WERI-Rb-1 (cell line): ENCODE measurements around the gene ZNHIT6.
A peak's percentile ranks its signal among the peaks of the same experiment; 100 is the strongest.
"Not testable (repeated sequence)": the region's sequence is repeated elsewhere in the genome, so short reads cannot be mapped to it uniquely, and the experiment has no call there.

Experiments
- DNase-seq: peaks from one replicate; pipeline ENCODE4 v3.0.0-alpha.2; 2020
- H3K27ac ChIP-seq: fragments of 250-450 bp; sonication (Bioruptor Pico); 2 replicates; pipeline ENCODE4 v1.5.1; 2020; ENCODE audit warnings: mild to moderate bottlenecking, moderate library complexity
- H3K27me3 ChIP-seq: fragments of 250-450 bp; sonication (Bioruptor Pico); 2 replicates; pipeline ENCODE4 v1.5.1; 2021; ENCODE audit warnings: mild to moderate bottlenecking, low read depth, moderate library complexity; ENCODE audit not compliant: insufficient read depth, severe bottlenecking
- H3K36me3 ChIP-seq: fragments of 250-450 bp; sonication (Bioruptor Pico); 2 replicates; pipeline ENCODE4 v1.5.1; 2020; ENCODE audit warnings: mild to moderate bottlenecking, moderate library complexity
- H3K4me3 ChIP-seq: 2 replicates; pipeline ENCODE4 v1.5.1; 2011; ENCODE audit warnings: low read depth, mild to moderate bottlenecking, control low read depth, low read length
- H3K9me3 ChIP-seq: fragments of 250-450 bp; sonication (Bioruptor Pico); 2 replicates; pipeline ENCODE4 v1.5.1; 2021; ENCODE audit warnings: mild to moderate bottlenecking, moderate library complexity; ENCODE audit not compliant: severe bottlenecking
- TF ChIP-seq, protein P1 (sequence below): IDR thresholded peaks from 2 replicates; pipeline ENCODE4 v1.5.1; 2011; ENCODE audit warnings: low read depth, mild to moderate bottlenecking, control low read depth, inconsistent platforms, low read length

ZNHIT6 gene

DNA sequence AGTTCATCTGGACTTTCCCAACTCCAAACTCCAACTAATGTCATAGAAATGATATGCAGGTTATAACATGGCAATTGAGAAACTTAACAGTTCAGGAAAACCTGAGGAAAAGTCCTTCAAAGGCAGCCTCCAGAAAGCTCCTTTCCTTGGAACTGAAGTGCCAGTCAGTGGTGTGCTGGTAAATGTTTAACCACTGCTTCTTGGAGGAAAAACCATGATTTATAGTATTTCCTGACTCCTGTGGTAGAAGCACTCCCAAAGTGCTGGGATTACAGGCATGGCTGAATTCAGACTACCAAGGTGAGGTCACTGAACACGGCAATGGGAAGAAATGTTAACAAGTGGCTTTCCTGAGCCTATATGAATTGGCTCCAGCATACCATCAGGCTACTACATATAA lies 26.7 kb upstream of the ZNHIT6 start:
- H3K36me3 ChIP-seq = no peaks in the 10 kb centered on the region
- no peaks in the 10 kb centered on the region for H3K27me3 ChIP-seq
- H3K27ac ChIP-seq = no peak overlapping the region
- H3K9me3 ChIP-seq = no peaks in the 10 kb centered on the region
- TF ChIP-seq, protein P1, sequence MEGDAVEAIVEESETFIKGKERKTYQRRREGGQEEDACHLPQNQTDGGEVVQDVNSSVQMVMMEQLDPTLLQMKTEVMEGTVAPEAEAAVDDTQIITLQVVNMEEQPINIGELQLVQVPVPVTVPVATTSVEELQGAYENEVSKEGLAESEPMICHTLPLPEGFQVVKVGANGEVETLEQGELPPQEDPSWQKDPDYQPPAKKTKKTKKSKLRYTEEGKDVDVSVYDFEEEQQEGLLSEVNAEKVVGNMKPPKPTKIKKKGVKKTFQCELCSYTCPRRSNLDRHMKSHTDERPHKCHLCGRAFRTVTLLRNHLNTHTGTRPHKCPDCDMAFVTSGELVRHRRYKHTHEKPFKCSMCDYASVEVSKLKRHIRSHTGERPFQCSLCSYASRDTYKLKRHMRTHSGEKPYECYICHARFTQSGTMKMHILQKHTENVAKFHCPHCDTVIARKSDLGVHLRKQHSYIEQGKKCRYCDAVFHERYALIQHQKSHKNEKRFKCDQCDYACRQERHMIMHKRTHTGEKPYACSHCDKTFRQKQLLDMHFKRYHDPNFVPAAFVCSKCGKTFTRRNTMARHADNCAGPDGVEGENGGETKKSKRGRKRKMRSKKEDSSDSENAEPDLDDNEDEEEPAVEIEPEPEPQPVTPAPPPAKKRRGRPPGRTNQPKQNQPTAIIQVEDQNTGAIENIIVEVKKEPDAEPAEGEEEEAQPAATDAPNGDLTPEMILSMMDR = no peak
- H3K4me3 ChIP-seq = no peak overlapping the region
- no peak for DNase-seq

DNA sequence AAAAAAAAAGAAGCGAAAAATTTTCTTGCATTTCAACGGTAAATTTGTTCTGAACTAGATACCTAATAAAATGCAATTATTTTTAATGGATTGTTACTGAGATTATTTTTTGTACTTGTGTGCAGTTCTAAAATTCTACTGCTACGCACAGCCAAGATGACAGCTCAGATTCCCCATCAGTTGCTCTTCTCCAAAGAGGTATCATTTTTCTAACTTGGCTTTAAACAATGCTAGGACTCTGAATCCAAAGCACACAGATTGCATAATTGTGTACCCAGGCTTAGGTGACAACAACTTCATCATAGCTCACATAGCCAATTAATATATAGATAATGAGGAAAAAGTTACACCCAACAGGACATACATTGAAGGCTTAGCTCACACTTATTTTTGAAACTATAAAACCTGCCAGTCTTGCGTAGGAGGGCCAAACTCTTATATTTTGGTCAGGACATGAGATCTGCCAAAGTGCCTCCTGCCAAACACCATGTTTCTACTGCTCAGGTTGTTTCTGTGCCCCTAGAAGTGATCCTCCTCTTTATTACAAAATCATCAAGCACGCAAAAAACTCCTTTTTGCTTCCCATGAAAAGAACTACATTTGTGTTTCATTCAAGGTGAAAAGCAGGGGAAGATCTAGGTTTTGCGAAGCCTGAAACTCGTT lies 10.6 kb upstream of the ZNHIT6 start:
- H3K36me3 ChIP-seq = no peaks in the 10 kb centered on the region
- TF ChIP-seq, protein P1 = no peak
- no peaks in the 10 kb centered on the region for H3K27me3 ChIP-seq
- peaks cover 3% of the 10 kb centered on the region for H3K9me3 ChIP-seq
- no peak overlapping the region for H3K4me3 ChIP-seq
- H3K27ac ChIP-seq = no peak overlapping the region
- no peak for DNase-seq

DNA sequence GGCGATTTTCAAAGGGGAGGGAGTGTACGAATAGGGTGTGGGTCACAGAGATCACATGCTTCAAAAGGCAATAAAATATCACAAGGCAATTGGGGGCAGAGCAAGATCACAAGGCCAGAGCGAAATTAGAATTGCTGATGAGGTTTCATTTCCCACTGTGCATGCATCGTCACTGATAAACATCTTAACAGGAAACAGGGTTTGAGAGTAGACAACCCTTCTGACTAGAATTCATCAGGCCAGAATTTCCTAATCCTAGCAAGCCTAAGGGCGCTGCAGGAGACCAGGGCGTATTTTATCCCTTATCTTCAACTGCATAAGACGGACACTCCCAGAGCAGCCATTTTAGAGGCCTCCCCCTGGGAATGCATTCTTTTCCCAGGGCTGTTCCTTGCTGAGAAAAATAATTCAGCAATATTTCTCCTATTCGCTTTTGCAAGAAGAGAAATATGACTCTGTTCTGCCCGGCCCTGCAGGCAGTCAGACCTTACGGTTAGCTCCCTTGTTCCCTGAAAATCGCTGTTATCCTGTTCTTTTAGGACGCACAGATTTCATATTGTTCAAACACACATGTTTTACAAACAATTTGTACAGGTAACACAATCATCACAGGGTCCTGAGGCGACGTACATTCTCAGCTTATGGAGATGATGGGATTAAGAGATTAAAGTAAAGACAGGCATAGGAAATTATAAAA lies 6.3 kb upstream of the ZNHIT6 start:
- not testable (repeated sequence) for H3K27me3 ChIP-seq, H3K9me3 ChIP-seq, H3K4me3 ChIP-seq, DNase-seq, H3K36me3 ChIP-seq, H3K27ac ChIP-seq

DNA sequence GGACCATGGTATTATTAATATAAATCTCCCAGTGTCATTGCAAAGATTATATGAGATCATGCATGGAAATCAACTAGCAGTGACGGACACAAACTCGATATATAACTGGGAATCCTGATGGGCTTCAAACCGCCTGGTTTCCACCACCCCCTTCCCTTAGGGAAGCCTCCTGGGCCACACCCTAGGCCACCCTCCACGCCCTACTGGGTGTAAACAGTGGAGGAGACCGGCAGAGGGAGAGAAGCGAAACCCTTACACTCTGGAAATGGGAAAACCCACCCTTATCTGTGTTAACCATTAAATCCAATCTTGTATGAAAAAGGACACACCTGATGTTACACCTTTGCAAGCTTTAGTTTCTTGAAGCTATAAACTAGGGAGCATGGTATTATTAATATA lies 595 bp upstream of the ZNHIT6 start:
- no peaks in the 10 kb centered on the region for H3K27me3 ChIP-seq
- H3K36me3 ChIP-seq = peaks cover 15% of the 10 kb centered on the region
- no peaks in the 10 kb centered on the region for H3K9me3 ChIP-seq
- peak overlapping the region; percentile 84 for H3K4me3 ChIP-seq
- TF ChIP-seq, protein P1 = no peak
- peak overlapping the region; percentile 56 for H3K27ac ChIP-seq
- DNase-seq = no peak

DNA sequence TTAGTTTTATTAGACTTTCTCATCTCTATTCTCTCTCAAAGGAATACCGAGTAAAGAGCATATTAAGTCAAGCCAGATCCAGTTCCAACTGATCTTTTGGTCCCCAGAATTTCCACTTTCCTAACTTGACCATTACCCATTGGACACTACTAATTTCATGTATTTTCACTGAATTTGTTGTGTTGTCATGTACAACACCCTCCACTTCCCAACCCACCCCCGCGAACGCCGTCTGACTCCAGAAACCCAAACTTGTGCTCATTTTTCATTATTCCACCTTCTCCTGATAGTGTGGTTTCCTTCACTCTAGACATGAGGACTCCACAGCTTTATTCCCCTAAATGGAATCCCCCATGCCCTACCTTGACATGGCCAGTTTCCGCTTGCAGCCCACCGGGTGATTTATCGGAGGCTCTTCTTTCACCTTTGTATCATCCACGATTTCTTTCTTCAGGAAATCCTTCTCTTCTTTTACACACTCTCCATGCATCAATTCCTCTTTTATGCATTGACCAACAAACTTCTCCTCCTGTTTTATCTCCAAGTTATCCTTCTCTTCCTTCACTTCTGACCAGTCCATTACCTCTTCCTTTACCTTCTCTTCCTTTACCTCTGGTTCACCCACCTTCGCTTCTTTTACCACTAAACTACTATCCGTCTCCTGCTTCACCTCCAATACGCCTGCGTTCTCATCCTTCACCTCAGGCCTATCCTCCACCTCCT lies 805 bp downstream of the ZNHIT6 start:
- H3K9me3 ChIP-seq = no peaks in the 10 kb centered on the region
- TF ChIP-seq, protein P1 = no peak
- peak overlapping the region; percentile 68 for H3K27ac ChIP-seq
- no peak for DNase-seq
- H3K4me3 ChIP-seq = peak overlapping the region; percentile 84
- H3K36me3 ChIP-seq = peaks cover 20% of the 10 kb centered on the region
- H3K27me3 ChIP-seq = no peaks in the 10 kb centered on the region

DNA sequence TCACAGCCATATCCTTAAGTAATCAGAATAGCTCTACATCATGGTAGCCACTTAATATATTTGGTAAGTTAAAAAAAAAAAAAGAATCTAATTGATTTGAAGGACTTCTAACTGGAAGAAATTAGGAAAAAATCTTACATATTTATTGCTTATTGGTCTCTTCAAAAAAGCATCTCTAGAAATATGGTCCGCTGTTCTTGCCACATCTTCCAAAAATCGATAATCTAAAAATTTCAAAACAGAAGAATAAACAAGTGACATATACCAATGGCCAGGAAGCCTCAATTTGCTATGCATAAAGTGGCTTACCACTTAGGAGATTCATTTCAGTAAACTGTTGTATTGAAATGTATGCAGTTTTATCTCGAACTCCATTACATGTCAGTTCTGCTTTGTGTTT lies 2.3 kb downstream of the ZNHIT6 start:
- Histone ChIP-seq H3K27me3 (no peaks in the 10 kb centered on the region), H3K27ac (no peak overlapping the region), H3K4me3 (no peak overlapping the region), H3K9me3 (no peaks in the 10 kb centered on the region), H3K36me3 (peaks cover 23% of the 10 kb centered on the region)
- DNase-seq = no peak
- TF ChIP-seq, protein P1 = no peak
